ENCODE measurements around the gene F11.
"Not testable (repeated sequence)": the region's sequence is repeated elsewhere in the genome, so short reads cannot be mapped to it uniquely, and the experiment has no call there.

Gene F11

GRCh38 chr4:186300659-186301390 is 34.8 kb downstream of the F11 start:
- TF ChIP-seq POLR2A (IDR thresholded peaks at IDR 0.05; ENCODE audit: low read depth, low read length), result no peak
- FAIRE-seq (no peak), DNase-seq (ENCODE audit: insufficient read length, low spot score) (no peak)

DNA sequence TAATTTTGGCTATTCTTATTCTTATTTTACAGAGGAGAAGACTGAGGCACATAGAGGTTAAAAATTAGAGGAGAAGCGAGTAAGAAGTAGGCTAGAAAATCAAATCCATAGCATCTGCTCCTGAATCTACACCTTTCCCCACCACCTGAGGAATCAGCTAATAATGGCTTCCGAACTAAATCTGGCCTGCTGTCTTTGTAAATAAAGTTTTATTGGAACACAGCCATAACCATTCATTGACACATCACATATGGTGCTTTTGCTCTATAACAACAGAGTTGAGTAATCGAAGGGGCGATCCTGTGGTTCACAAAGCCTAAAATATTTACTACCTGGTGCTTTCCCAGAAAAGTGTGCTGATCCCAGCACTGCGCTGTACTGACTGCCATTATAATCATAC is 38.2 kb downstream of the F11 start:
- no peak for TF ChIP-seq POLR2A (IDR thresholded peaks at IDR 0.05; ENCODE audit: low read depth, low read length)
- FAIRE-seq, result no peak
- no peak for DNase-seq (ENCODE audit: insufficient read length, low spot score)

DNA sequence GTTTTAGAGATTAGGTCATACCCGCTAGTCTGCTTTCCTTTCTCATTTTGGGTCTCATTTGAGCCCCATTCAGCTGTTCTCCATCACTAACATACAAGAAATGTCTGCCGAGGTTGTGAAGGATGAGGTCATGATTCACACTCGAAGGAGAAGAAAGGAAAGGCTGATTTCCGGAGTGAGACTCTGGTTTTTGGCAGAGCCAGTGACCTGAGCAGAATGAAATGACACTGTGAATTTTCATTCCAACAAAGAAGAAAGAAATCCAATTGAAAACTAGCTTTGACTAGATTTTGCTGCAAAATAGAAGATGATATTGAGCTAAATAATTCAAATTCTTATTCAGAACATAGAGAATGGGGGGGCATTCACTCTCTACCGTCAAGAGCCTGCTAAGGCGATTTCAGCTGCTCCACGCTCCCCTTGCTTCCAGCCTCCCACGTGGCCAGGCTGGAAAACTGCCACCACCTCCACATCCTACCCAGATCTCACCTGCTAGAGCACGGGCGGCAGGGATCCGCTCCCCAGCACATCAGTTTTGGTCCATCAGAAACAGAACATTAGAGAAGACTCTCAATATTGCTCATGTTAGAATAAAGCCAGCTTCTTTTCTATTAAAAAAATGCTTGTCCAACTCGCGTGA is 39.0 kb downstream of the F11 start:
- DNase-seq (ENCODE audit: insufficient read length, low spot score), result no peak

DNA sequence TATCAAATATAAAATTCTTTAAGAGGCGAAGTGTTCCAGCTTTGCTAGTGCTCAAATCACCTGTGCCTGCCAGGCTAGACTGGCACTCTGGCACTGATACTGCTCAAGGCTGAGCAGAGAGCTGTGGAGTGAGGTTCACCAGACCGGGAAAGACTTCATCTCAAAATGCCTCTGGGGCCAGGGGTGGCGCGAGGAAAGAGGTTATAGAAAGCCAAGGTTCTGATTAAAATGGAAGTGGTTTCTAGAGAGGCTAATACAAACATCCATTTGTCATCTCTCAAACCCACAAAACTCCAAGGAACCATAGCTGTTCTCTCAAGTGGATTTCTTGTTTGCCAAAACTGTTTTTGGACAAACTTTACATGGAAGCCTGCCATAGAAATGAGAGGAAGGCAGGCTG is 41.5 kb downstream of the F11 start:
- no peak for TF ChIP-seq POLR2A (IDR thresholded peaks at IDR 0.05; ENCODE audit: low read depth, low read length)
- DNase-seq (ENCODE audit: insufficient read length, low spot score) (no peak), FAIRE-seq (no peak)

More for the DNA sequence above, 39.0 kb downstream of the F11 start:
- no peak for FAIRE-seq
- TF ChIP-seq POLR2A (IDR thresholded peaks at IDR 0.05; ENCODE audit: low read depth, low read length), result no peak

GRCh38 chr4:186307916-186308315 is 41.9 kb downstream of the F11 start:
- no peak for TF ChIP-seq POLR2A (IDR thresholded peaks at IDR 0.05; ENCODE audit: low read depth, low read length)
- FAIRE-seq (no peak), DNase-seq (ENCODE audit: insufficient read length, low spot score) (no peak)

- no peak for TF ChIP-seq POLR2A (IDR thresholded peaks at IDR 0.05; ENCODE audit: low read depth, low read length)
- FAIRE-seq, result no peak
Observed at GRCh38 chr4:186318481-186318880, 52.5 kb downstream of the F11 start.

GRCh38 chr4:186324660-186325059 is 58.7 kb downstream of the F11 start:
- DNase-seq (ENCODE audit: insufficient read length, low spot score); FAIRE-seq: not testable (repeated sequence)

More at GRCh38 chr4:186318481-186318880, 52.5 kb downstream of the F11 start:
- no peak for DNase-seq (ENCODE audit: insufficient read length, low spot score)

DNA sequence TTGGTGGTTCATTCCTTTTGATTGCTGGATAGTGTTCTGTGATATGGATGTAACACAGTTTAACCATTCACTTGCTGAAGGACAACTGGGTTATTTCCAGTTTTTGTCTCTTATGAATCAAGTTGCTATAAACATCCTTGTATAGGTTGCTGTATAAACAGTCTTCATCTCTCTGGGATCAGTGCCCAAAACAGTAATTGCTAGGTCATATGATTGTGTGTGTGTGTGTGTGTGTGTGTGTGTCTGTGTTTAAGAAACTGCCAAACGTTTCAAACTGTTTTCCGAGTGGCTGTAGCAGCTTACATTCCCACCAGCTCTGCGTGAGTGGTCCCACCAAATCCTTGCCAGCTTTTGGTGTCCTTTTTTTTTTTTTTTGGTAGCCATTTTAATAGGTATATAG is 60.4 kb downstream of the F11 start:
- no peak for FAIRE-seq
- TF ChIP-seq POLR2A (IDR thresholded peaks at IDR 0.05; ENCODE audit: low read depth, low read length), result no peak
- no peak for DNase-seq (ENCODE audit: insufficient read length, low spot score)

DNA sequence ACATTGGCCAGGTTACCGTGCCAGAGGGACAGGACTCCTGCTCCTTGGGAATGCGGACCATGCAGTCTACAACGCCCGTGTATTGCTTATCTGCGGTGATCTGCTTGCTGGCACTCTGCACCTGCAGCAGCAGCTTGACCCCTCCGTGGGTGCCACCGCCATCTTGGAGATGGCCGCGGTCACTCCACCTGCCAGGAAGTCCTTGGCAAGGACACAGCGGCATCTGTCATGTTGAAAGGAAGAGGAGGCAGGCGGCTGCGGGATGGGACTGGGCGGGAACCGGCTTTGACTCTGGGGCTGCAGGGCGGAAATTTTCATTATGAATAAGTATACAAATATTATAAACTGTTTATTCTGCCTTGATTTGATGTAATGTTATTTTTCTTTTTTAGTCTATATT is 63.4 kb downstream of the F11 start:
- no peak for FAIRE-seq
- TF ChIP-seq POLR2A (IDR thresholded peaks at IDR 0.05; ENCODE audit: low read depth, low read length), result no peak
- no peak for DNase-seq (ENCODE audit: insufficient read length, low spot score)

GRCh38 chr4:186330368-186330767 is 64.4 kb downstream of the F11 start:
- FAIRE-seq (no peak), DNase-seq (ENCODE audit: insufficient read length, low spot score) (no peak)
- no peak for TF ChIP-seq POLR2A (IDR thresholded peaks at IDR 0.05; ENCODE audit: low read depth, low read length)

DNA sequence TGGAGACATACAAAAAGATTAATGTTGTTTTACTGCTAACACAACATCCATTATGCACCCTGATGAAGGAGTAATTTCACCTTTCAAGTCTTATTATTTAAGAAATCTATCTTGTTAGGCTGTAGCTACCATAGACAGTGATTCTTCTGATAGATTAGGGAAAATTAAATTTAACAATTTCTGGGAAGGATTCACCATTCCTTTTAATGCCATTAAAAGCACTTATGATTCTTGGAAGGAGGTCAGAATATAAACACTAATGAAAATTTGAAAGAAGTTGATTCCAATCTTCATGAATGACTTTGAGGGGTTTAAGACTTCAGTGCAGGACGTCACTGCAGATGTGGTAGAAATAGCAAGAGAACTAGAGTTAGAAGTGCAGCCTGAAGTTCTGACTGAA is 69.8 kb downstream of the F11 start:
- FAIRE-seq (no peak), DNase-seq (ENCODE audit: insufficient read length, low spot score) (no peak)
- TF ChIP-seq POLR2A (IDR thresholded peaks at IDR 0.05; ENCODE audit: low read depth, low read length), result no peak
